Measurements from ENCODE around the gene TNFSF12. TPM values are rescaled to one million over a fixed set of nuclear protein-coding genes. Genes with fewer than 3 reads are reported as not detected.

TNFSF12 gene
- total RNA-seq, 2 experiments from 2014 or later = 52.8 to 59.4 TPM

DNA sequence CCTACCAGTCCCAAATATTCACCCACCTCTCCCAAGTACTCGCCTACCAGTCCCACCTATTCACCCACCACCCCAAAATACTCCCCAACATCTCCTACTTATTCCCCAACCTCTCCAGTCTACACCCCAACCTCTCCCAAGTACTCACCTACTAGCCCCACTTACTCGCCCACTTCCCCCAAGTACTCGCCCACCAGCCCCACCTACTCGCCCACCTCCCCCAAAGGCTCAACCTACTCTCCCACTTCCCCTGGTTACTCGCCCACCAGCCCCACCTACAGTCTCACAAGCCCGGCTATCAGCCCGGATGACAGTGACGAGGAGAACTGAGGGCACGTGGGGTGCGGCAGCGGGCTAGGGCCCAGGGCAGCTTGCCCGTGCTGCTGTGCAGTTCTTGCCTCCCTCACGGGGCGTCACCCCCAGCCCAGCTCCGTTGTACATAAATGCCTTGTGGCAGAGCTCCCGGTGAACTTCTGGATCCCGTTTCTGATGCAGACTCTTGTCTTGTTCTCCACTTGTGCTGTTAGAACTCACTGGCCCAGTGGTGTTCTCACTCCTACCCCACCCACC is 34.9 kb upstream of the TNFSF12 start:
- H3K27ac Mint-ChIP-seq = no peak overlapping the region
- no peak overlapping the region for H3K4me3 Mint-ChIP-seq
- H3K9me3 Mint-ChIP-seq (ENCODE audit: low read depth) = no peaks in the 10 kb centered on the region
- no peaks in the 10 kb centered on the region for H3K27me3 Mint-ChIP-seq
- ATAC-seq (no peak), DNase-seq (no peak)
- no peaks in the 10 kb centered on the region for H3K4me1 Mint-ChIP-seq
- peaks cover 39% of the 10 kb centered on the region for H3K36me3 Mint-ChIP-seq
- CTCF ChIA-PET = interaction anchor here (0.6 to 10.7 kb wide), 20 partner anchors 17 to 184 kb away, joined by 3 to 172 read pairs (median 4); partner anchors contain the start of genes CD68, NEURL4, SENP3 and TMEM95

DNA sequence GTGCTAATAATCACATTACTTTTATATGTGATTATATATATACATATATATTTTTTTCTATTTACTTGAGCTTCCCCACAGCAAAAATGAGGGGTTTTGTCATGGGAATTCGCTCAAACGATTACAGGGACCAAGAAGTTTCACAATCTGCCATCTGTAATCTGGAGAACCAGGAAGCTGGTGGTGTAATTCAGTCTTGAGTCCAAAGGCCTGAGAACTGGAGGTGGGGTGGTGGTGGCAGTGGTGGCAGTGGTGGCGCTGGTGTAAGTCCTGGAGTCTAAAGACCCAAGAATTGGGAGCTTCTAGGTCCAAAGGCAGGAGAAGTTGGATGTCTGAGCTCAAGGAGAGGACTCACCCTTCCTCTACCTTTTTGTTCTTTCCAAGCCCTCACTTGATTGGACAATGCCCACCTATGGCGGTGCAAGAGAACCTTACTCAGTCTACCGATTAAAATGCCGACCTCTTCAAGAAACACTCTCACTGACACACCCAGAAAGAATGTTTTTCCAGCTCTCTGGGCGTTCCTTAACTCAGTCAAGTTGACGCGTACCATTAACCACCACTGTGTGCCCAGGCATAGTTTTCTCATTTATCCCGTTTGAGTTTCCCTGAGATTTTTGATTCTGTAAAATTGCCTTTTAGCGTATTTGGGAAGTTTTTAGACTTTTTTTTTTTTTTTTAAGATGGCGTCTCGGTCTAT is 32.8 kb upstream of the TNFSF12 start:
- ATAC-seq (no peak), DNase-seq (no peak)
- H3K4me3 Mint-ChIP-seq = no peak overlapping the region
- H3K9me3 Mint-ChIP-seq (ENCODE audit: low read depth) = no peaks in the 10 kb centered on the region
- H3K4me1 Mint-ChIP-seq = no peaks in the 10 kb centered on the region
- no peak overlapping the region for H3K27ac Mint-ChIP-seq
- peaks cover 27% of the 10 kb centered on the region for H3K36me3 Mint-ChIP-seq
- CTCF ChIA-PET = interaction anchor here (0.7 to 10.7 kb wide), 13 partner anchors 11 to 172 kb away, joined by 3 to 172 read pairs (median 5); partner anchors contain the start of genes SENP3, SOX15 and TNFSF13
- H3K27me3 Mint-ChIP-seq = no peaks in the 10 kb centered on the region

DNA sequence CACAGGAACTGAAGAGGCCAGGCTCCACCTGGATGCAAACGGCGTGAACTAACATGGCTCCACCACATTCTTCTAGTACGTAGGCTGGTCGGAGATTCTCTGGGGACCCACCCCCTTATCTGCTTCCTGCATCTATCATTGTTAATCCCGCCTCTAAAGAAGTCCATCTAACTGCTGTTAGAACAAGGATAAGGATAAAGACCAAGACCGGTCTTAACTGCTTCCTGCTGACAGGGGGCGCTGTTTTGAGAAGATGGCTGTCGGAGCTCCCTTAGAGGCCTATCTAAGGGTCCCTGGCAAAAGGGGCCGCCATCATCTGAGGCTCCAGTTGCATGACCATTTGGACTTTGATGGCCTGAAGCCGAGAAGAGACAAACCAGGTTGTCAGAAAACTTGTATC is 25.8 kb upstream of the TNFSF12 start:
- H3K9me3 Mint-ChIP-seq (ENCODE audit: low read depth) = peaks cover 7% of the 10 kb centered on the region
- peaks cover 10% of the 10 kb centered on the region for H3K36me3 Mint-ChIP-seq
- CTCF ChIA-PET = interaction anchor here (0.8 to 2.2 kb wide), 13 partner anchors 9 to 167 kb away, joined by 3 to 24 read pairs (median 4); partner anchors contain the start of gene WRAP53
- ATAC-seq (peak; percentile 60), DNase-seq (peak; percentile 50)
- no peaks in the 10 kb centered on the region for H3K27me3 Mint-ChIP-seq
- no peak overlapping the region for H3K4me3 Mint-ChIP-seq
- H3K27ac Mint-ChIP-seq = no peak overlapping the region
- peaks cover 2% of the 10 kb centered on the region for H3K4me1 Mint-ChIP-seq

DNA sequence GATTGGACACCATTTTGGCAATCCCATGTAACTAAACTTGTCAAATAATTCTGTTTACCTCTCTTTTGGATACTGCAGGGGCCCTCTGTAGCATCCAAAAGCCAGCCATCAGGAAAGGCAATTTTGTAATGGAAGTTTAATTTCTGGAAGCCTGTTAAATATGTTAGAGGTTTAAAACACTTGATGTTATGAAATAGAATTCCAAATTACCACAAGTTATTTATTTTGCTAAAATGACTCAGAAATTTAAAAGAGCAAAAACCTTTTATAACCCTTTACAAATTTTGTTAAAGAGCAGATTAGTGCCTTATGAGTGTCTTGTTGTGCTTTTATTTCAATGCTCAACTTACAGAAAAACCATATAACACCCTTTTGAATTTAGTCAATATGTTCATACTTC is 20.0 kb upstream of the TNFSF12 start:
- no peak for ATAC-seq
- no peak for DNase-seq

DNA sequence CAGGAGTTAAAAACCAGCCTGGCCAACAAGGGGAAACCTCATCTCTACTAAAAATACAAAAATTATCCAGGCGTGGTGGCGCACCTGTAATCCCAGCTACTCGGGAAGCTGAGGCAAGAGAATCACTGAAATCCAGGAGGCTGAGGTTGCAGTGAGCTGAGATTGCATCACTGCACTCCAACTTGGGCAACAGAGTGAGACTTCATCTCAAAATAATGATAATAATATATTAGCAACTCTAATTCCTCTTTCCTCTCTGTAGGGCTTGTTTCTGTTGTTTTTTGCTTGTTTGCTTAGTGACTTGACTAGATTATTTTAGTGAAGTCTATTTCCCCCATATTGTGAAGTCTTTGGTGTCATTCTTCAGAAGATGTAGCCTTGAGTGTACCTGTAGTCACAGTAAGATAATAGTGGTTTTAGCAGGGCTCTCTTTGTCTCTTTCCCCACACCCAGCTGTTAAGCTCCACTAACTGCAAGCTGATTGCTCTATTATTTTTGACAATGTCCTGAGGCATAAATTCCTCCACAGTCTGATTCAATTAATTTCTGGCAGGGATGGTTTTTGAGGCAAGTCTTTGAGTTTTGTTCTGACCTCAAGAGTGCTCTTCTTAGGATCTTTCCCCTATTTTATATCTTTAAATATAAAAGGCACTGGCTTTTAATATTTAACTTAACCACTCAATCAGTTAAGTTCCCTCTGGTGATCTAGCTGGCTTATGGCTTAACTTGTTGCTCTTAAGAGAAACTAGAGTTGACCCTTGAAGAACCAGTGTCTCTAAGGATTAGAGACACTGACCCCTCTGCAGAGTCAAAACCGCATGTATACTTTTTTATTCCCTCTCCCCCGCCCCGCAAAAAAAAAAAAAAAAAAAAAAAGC is 18.6 kb upstream of the TNFSF12 start:
- no peak overlapping the region for H3K4me3 Mint-ChIP-seq
- no peaks in the 10 kb centered on the region for H3K27me3 Mint-ChIP-seq
- ATAC-seq (no peak), DNase-seq (no peak)
- no peak overlapping the region for H3K27ac Mint-ChIP-seq
- peaks cover 11% of the 10 kb centered on the region for H3K9me3 Mint-ChIP-seq (ENCODE audit: low read depth)
- no peaks in the 10 kb centered on the region for H3K4me1 Mint-ChIP-seq
- H3K36me3 Mint-ChIP-seq = peaks cover 11% of the 10 kb centered on the region
- CTCF ChIA-PET = interaction anchor here (1.2 kb wide), 1 partner anchor 15 kb away, joined by 5 read pairs; no protein-coding TSS in a partner anchor

More for the DNA sequence above, 20.0 kb upstream of the TNFSF12 start:
- peaks cover 11% of the 10 kb centered on the region for H3K36me3 Mint-ChIP-seq
- H3K4me3 Mint-ChIP-seq = no peak overlapping the region
- peaks cover 11% of the 10 kb centered on the region for H3K9me3 Mint-ChIP-seq (ENCODE audit: low read depth)
- CTCF ChIA-PET = no interaction called here
- no peaks in the 10 kb centered on the region for H3K4me1 Mint-ChIP-seq
- no peak overlapping the region for H3K27ac Mint-ChIP-seq
- no peaks in the 10 kb centered on the region for H3K27me3 Mint-ChIP-seq

DNA sequence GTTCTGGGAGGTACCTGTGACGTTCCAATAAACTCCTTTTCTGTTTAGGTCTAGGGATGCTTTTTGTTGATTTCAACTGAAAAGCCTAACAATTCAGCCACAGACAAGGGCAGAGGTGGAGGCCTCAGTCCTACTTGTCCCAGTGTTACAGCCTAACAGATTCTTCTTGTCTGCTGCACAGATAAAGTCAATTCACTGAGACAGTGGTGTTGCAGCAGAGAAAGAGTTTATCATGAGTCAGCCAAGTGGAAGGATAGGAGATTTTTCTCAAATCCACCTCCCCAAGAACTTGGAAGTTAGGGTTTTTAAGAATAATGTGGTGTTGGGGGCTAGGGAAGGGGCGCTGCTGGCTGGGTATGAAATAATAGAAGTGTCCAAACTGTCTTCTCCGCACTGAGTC is 10.8 kb upstream of the TNFSF12 start:
- no peak for DNase-seq
- H3K27ac Mint-ChIP-seq = no peak overlapping the region
- H3K4me1 Mint-ChIP-seq = no peaks in the 10 kb centered on the region
- peaks cover 7% of the 10 kb centered on the region for H3K36me3 Mint-ChIP-seq
- no peak overlapping the region for H3K4me3 Mint-ChIP-seq
- no peak for ATAC-seq
- no peaks in the 10 kb centered on the region for H3K27me3 Mint-ChIP-seq
- CTCF ChIA-PET = interaction anchor here (1.0 kb wide), 1 partner anchor 51 kb away, joined by 3 read pairs; no protein-coding TSS in a partner anchor
- H3K9me3 Mint-ChIP-seq (ENCODE audit: low read depth) = peaks cover 7% of the 10 kb centered on the region

DNA sequence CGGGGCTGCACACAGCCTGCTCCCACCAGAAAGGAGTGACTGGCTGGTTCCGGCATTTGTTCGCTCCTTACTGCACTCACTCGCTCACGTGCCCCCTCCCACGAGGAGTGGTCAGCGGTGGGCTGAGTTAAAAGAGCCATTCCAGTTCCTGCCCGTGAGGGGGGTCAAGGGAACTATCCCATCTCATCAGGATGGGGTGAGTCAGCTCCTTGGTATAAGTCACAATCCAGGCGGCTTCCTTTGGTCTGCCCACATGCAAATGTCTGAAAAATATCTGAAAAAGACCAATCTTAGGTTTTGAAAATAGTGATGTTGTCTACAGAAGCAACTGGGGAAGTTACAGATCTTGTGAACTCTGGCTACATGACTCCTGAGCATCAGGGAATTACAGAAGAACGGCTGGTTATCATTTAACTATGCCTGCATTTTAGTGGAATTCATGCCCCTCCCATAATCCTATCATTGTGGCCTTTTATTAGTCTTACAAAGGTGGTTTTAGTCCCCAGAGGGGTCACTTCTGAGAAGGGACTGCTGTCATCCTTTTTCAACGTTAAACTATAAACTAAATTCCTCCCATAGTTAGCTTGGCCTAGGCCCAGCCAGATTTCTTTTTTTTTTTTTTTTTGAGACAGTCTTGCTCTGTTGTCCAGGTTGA is 9.8 kb upstream of the TNFSF12 start:
- Mint-ChIP-seq H3K4me3 (no peak overlapping the region), H3K27me3 (peaks cover 4% of the 10 kb centered on the region), H3K4me1 (no peaks in the 10 kb centered on the region), H3K36me3 (peaks cover 7% of the 10 kb centered on the region), H3K27ac (no peak overlapping the region), H3K9me3 (ENCODE audit: low read depth) (peaks cover 7% of the 10 kb centered on the region)
- ATAC-seq (no peak), DNase-seq (no peak)
- CTCF ChIA-PET = interaction anchor here (1.1 to 1.8 kb wide), 3 partner anchors 13 to 26 kb away, joined by 3 to 6 read pairs (median 3); no protein-coding TSS in a partner anchor

DNA sequence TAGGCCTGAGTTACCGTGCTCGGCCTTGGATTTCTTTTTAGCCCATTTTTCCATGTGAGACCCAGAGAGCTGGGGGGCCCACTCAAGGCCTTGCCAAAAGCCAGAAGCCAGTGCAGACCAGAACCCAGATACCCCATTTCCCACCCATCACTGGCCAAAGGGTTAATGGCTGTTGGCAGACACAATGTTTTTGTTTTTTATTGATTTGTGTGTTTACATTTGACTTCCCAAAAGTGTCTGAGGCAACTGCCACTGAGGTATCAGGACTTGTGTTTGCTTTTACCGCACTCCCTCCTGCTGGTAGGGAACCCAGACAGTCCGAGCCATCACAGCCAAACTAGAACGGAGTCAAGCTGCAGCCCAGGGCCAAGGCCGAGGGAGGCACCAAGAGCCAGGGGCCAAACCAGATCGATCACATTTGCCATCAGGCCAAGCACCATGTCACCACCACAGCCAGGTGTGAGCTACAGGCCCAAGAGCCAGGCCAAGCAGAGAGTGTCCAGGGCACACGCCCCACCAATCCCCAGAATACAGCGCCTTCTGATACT is 7.7 kb upstream of the TNFSF12 start:
- H3K4me1 Mint-ChIP-seq = no peaks in the 10 kb centered on the region
- DNase-seq (no peak), ATAC-seq (no peak)
- H3K4me3 Mint-ChIP-seq = no peak overlapping the region
- CTCF ChIA-PET = interaction anchor here (0.6 to 1.8 kb wide), 5 partner anchors 17 to 49 kb away, joined by 3 to 6 read pairs (median 4); partner anchors contain the start of genes SENP3 and SOX15
- H3K27me3 Mint-ChIP-seq = peaks cover 4% of the 10 kb centered on the region
- H3K27ac Mint-ChIP-seq = no peak overlapping the region
- peaks cover 7% of the 10 kb centered on the region for H3K36me3 Mint-ChIP-seq
- H3K9me3 Mint-ChIP-seq (ENCODE audit: low read depth) = peaks cover 7% of the 10 kb centered on the region

DNA sequence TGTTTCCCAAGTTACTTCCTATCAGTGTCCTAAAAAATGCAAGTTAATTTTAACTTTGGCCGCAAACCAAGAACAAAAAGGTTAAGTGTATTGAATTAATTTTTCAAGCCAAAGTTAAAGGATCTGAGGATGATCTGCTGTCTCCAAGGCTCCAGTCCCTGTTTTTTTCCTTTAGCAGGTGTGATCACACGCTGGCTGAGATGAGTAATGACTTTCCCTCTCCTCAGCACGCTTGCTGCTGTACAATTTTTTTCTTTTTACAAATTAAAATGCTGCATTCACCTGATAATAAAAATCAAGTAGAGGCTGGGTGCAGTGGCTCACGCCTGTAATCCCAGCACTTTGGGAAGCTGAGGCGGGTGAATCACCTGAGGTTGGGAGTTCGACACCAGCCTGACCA is 3.9 kb upstream of the TNFSF12 start:
- Mint-ChIP-seq H3K4me3 (no peak overlapping the region), H3K9me3 (ENCODE audit: low read depth) (no peaks in the 10 kb centered on the region), H3K36me3 (peaks cover 3% of the 10 kb centered on the region), H3K27me3 (peaks cover 4% of the 10 kb centered on the region), H3K4me1 (peaks cover 17% of the 10 kb centered on the region), H3K27ac (no peak overlapping the region)
- CTCF ChIA-PET = interaction anchor here (0.8 kb wide), 1 partner anchor 16 kb away, joined by 4 read pairs; the partner anchor contains the start of gene SENP3
- no peak for ATAC-seq
- no peak for DNase-seq

DNA sequence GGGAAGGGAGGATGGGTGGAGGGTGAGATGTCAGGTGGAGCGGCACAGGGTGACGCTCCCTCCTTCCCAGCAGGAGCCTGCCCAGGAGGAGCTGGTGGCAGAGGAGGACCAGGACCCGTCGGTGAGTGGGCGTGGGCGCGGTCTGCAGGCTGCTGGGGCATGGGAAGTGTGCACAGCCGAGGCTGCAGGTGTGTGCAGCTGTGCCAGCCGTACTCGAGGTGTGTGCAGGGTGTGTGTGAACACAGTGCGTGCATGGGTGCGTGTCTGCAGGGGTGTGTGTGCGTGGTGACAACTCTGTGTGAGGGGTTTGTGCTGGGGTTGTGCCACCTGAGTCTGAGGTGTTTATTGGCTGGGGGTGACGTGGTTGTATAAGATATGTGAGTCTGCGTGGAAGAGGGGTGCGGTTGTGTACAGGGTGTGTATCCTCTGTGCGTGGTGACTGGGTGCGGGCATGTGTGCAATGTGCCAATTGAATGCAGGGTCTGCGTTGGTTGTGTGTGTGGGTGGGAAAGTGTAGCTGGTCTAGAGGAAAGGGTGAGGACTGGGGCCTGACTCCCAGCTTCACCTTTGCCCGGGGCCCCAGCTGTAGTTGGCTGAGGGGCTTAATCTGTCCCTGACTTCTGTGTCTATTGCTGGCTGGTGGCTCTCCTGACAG is 670 bp downstream of the TNFSF12 start:
- Mint-ChIP-seq H3K4me3 (peak overlapping the region; percentile 84), H3K36me3 (peaks cover 22% of the 10 kb centered on the region), H3K27ac (peak overlapping the region; percentile 84), H3K9me3 (ENCODE audit: low read depth) (no peaks in the 10 kb centered on the region), H3K27me3 (no peaks in the 10 kb centered on the region), H3K4me1 (peaks cover 59% of the 10 kb centered on the region)
- CTCF ChIA-PET = interaction anchor here (0.5 to 5.1 kb wide), 8 partner anchors 9 to 213 kb away, joined by 3 to 39 read pairs (median 4); partner anchors contain the start of genes ACAP1, SENP3, SOX15 and TNFSF13
- DNase-seq = peak; percentile 59
- peak; percentile 50 for ATAC-seq

DNA sequence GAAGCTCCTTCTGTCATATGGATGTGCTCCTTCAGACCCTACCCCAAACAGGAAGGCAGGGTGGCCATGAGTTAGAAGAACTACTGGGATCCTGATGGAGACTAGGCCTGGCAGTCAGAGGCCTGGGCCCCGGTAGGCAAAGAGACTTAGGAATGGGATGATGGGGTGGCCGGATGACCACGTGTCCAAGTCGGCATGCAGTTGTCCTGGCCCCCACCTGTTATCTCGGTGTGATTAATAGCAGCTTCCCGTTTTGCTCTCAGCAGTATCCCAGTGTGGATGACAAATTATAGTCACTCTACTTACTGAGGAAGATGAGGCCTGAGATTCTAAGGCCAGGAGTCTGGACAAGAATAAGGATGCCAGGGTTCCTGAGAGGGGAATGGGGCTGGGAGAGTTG is 1.5 kb downstream of the TNFSF12 start:
- H3K36me3 Mint-ChIP-seq = peaks cover 22% of the 10 kb centered on the region
- ATAC-seq = no peak
- CTCF ChIA-PET = interaction anchor here (0.5 to 5.1 kb wide), 7 partner anchors 8 to 214 kb away, joined by 3 to 39 read pairs (median 4); partner anchors contain the start of genes ACAP1, SENP3, SOX15 and TNFSF13
- no peaks in the 10 kb centered on the region for H3K9me3 Mint-ChIP-seq (ENCODE audit: low read depth)
- H3K4me3 Mint-ChIP-seq = peak overlapping the region; percentile 84
- DNase-seq = no peak
- no peaks in the 10 kb centered on the region for H3K27me3 Mint-ChIP-seq
- H3K27ac Mint-ChIP-seq = peak overlapping the region; percentile 84
- H3K4me1 Mint-ChIP-seq = peaks cover 63% of the 10 kb centered on the region

DNA sequence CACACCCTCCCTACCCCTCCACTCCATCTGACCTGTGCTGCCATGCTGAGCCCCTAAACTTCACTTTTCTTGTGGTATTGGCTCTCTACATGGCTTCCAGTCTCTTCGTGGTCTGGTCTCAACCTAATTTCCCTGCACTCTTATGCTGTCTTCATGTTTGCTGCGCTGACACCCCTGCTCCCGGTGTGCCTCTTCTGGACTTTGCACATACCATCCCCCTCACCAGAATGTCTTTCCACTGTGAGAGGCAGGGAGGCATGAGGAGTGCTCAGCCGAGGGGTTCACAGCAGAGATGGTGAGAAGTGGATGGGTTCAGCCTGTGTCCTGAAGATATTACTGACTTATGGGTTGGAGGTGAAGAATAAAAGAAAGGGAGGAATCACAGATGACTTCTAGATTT is 2.5 kb downstream of the TNFSF12 start:
- Mint-ChIP-seq H3K4me1 (peaks cover 68% of the 10 kb centered on the region), H3K4me3 (peak overlapping the region; percentile 23), H3K27me3 (no peaks in the 10 kb centered on the region), H3K36me3 (peaks cover 28% of the 10 kb centered on the region), H3K27ac (peak overlapping the region; percentile 25), H3K9me3 (ENCODE audit: low read depth) (no peaks in the 10 kb centered on the region)
- no peak for DNase-seq
- no peak for ATAC-seq
- CTCF ChIA-PET = interaction anchor here (0.9 to 2.1 kb wide), 4 partner anchors 9 to 38 kb away, joined by 3 to 29 read pairs (median 4); partner anchors contain the start of genes MPDU1 and SENP3

Measured in activated CD8-positive, alpha-beta memory T cell treated with anti-CD3 and anti-CD28 coated beads, Interleukin-2, amount 10 ng/mL, durations not matched to agents 7 days and 5 days (primary cell).